ENCODE measurements around the gene BTD.

The BTD gene

DNA sequence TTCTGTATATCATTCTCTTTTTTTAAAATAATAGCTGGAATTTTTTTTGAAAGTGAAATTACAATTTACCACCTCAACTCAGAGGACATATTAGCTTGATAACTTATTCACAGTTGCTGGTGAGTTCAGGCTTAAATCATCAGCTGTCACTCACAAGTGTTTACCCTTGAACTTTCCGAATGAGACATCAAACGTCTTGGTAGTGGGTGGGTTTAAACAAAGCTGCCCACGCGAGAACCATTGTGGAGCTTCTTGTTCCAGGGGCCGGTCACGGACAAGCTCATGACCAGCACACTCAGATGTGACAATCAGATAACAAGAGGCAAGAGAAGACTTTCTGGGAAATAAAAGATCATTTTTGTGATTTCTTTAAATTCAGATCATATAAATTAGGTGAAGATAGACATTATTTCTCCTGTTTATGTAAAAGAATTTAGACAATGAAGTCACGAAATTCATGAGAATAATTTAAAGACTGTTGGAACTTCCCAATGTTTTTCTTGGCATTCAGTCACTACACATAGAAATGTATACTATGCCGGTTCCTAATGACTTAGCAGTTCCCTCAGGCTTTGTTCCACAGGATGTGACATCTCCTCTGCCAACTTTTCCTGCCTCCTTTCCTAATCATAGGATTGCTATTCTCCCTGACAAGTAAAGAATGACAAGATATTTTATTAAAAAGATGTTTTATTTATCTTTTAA lies 29.3 kb downstream of the BTD start:
- Histone ChIP-seq H3K9me3 (ENCODE audit: low read depth, low read length) (no peaks in the 10 kb centered on the region), H3K4me3 (peak overlapping the region; percentile 48), H3K27ac (no peak overlapping the region; the same call in 1 of the 2 replicates), H3K9ac (ENCODE audit: insufficient read length) (no peak overlapping the region), H3K36me3 (ENCODE audit: insufficient read depth, low read length) (no peaks in the 10 kb centered on the region)
- peak; percentile 20 for DNase-seq (ENCODE audit: low read depth, low spot score)
- TF ChIP-seq EZH2 (IDR thresholded peaks at IDR 0.05) (no peak), POLR2AphosphoS5 (IDR thresholded peaks at IDR 0.05; ENCODE audit: borderline replicate concordance, low read depth, low read length) (no peak), FOXP2 (optimal IDR thresholded peaks at IDR 0.05; ENCODE audit: control extremely low read depth, extremely low read length, insufficient read depth) (no peak)

DNA sequence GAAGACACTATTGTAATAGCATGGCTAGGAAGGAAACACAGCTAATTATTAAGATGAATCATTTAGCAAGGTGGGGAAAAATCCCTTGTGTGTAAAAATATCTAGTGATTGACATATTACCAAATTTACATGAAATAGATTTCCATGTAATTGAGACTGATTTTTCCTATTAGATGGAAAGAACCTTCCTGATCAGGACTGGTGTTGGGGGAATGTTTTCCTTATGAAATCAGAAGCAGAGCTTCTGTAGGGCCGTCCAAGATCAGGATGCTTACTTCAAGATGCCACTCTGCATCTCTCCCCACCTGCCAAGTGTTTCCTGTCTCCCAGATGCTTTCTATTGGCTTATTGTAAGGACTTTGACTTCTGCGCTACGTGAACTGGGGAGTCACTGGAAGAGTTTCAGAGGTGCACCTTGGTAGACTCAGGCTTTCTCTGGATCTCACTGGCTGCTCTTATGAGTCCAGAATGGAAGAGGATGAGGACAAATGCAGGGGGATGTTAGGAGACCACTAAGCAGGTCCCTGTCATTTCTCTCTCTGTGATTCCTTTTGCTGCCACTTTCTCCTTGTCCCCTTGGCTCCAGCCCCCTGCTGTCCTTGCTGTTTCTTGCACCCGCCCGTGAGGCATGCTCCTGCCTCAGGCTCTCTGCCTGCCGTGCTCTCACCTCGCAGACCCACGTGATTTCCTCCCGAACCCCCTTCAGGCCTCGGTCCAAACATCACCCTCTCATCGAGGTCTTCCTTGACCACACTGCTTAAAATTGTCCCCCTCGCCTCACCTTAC lies 30.1 kb downstream of the BTD start:
- DNase-seq (ENCODE audit: low read depth, low spot score) = no peak
- Histone ChIP-seq H3K9me3 (ENCODE audit: low read depth, low read length) (no peaks in the 10 kb centered on the region), H3K9ac (ENCODE audit: insufficient read length) (no peak overlapping the region), H3K36me3 (ENCODE audit: insufficient read depth, low read length) (no peaks in the 10 kb centered on the region), H3K27ac (no peak overlapping the region), H3K4me3 (no peak overlapping the region)
- no peak for TF ChIP-seq POLR2AphosphoS5 (IDR thresholded peaks at IDR 0.05; ENCODE audit: borderline replicate concordance, low read depth, low read length)
- TF ChIP-seq EZH2 (IDR thresholded peaks at IDR 0.05) = no peak
- TF ChIP-seq FOXP2 (optimal IDR thresholded peaks at IDR 0.05; ENCODE audit: control extremely low read depth, extremely low read length, insufficient read depth) = no peak

DNA sequence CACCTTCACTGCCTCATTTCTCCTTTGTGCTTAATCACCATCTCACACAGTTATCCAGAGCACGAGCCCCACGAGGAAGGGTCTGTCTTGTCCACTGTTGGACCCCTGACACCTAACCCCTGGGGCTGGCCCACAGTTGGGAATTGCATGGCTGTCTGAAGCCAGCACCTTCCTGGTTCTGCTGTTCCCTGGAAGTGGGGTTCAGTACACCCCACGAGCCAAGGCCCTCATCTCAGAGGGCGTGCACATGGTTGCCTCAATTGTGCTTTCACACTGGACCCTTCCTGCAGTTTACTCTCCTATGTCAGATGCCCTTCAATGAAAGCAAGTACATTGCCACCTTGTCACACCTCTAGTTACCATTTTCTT lies 30.7 kb downstream of the BTD start:
- Histone ChIP-seq H3K9ac (ENCODE audit: insufficient read length) (no peak overlapping the region), H3K36me3 (ENCODE audit: insufficient read depth, low read length) (no peaks in the 10 kb centered on the region), H3K27ac (no peak overlapping the region), H3K9me3 (ENCODE audit: low read depth, low read length) (no peaks in the 10 kb centered on the region), H3K4me3 (no peak overlapping the region)
- TF ChIP-seq EZH2 (IDR thresholded peaks at IDR 0.05) = no peak
- no peak for DNase-seq (ENCODE audit: low read depth, low spot score)

DNA sequence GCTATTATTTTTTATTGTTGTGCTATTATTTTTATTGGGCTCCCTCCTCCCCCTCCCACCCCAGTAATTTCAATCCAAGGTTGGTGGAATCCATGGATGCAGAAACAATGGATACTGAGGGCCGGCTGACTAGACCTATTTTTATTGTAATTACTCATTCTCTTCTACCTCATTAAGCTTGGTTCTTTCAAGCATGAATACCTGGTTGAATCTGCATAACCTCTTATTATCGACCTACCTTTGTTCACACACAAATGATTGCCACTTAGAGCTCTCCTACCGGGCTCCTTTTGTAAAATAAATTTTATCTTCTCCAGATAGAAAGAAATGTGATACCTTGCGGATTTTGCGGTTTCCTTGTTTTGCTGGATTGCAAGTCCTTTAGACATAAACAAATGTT lies 31.6 kb downstream of the BTD start:
- no peak for DNase-seq (ENCODE audit: low read depth, low spot score)
- Histone ChIP-seq H3K27ac (no peak overlapping the region), H3K9me3 (ENCODE audit: low read depth, low read length) (no peaks in the 10 kb centered on the region), H3K36me3 (ENCODE audit: insufficient read depth, low read length) (no peaks in the 10 kb centered on the region), H3K9ac (ENCODE audit: insufficient read length) (no peak overlapping the region), H3K4me3 (no peak overlapping the region)
- TF ChIP-seq POLR2AphosphoS5 (IDR thresholded peaks at IDR 0.05; ENCODE audit: borderline replicate concordance, low read depth, low read length) = no peak
- no peak for TF ChIP-seq EZH2 (IDR thresholded peaks at IDR 0.05)
- no peak for TF ChIP-seq FOXP2 (optimal IDR thresholded peaks at IDR 0.05; ENCODE audit: control extremely low read depth, extremely low read length, insufficient read depth)

DNA sequence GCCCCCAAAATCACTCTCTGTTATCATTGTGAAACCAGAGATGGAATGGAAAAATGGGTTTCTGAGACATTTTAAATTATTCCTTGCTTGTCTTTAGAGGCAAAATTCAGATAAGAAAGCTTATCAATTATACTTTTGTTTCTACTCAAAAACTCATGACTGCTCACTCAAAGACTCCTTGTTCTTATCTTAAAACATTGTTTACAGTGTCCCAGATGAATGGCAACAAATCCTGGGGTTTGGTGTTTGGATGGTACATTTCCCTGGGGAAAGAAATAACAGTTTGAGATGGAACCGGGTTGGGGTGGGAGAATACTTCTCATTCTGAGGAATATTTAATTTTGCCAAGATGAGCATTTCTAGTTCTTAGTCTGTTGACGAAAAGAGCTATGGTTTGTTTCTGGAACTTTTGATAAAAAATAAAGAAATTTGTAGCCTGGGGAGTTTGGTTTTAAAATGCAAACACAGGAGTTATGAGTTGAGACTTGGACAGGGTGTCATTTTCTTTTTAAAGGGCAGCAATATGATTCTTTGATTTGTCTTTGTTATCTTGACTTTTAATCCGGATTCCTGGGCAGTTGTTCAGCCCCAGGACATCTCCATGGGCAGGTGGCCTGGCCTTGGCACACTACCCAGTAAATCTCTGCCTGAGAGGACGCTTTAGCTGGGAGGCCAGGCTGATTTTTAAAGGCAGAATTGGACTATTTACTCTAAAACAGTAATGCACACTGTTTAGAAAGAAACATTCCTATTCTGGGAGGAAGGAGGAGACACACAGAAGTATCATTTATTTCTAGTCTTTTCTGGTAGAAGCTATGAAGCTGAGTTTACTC lies 32.4 kb downstream of the BTD start:
- Histone ChIP-seq H3K4me3 (peak overlapping the region; percentile 64; the same call in 1 of the 2 replicates), H3K9me3 (ENCODE audit: low read depth, low read length) (no peaks in the 10 kb centered on the region), H3K36me3 (ENCODE audit: insufficient read depth, low read length) (no peaks in the 10 kb centered on the region), H3K27ac (peak overlapping the region; percentile 87; the same call in 1 of the 2 replicates), H3K9ac (ENCODE audit: insufficient read length) (peak overlapping the region; percentile 32)
- DNase-seq (ENCODE audit: low read depth, low spot score) = no peak
- TF ChIP-seq FOXP2 (optimal IDR thresholded peaks at IDR 0.05; ENCODE audit: control extremely low read depth, extremely low read length, insufficient read depth) (no peak), POLR2AphosphoS5 (IDR thresholded peaks at IDR 0.05; ENCODE audit: borderline replicate concordance, low read depth, low read length) (no peak), EZH2 (IDR thresholded peaks at IDR 0.05) (no peak)

DNA sequence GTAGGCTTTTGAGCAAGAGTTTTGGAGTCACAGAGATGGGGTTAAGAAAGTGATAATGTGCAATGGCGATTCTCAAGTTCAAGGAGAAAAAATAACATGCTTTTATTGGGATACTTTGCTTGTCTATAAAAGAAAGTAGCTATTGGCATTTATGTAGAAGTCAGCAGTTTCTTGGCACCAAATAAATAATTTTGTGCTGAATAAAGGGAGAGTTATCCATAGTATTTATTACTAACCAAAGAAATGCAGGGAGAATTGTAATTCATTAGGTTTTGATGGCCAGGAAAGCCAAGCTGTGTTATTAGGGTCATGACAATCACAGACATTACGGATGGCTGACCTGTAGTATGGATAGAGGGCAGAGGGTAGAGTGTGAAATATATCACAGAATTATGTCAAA lies 33.1 kb downstream of the BTD start:
- Histone ChIP-seq H3K36me3 (ENCODE audit: insufficient read depth, low read length) (no peaks in the 10 kb centered on the region), H3K9ac (ENCODE audit: insufficient read length) (peak overlapping the region; percentile 32), H3K9me3 (ENCODE audit: low read depth, low read length) (no peaks in the 10 kb centered on the region), H3K27ac (peak overlapping the region; percentile 87), H3K4me3 (peak overlapping the region; percentile 64)
- no peak for TF ChIP-seq FOXP2 (optimal IDR thresholded peaks at IDR 0.05; ENCODE audit: control extremely low read depth, extremely low read length, insufficient read depth)
- no peak for TF ChIP-seq EZH2 (IDR thresholded peaks at IDR 0.05)
- no peak for TF ChIP-seq POLR2AphosphoS5 (IDR thresholded peaks at IDR 0.05; ENCODE audit: borderline replicate concordance, low read depth, low read length)
- DNase-seq (ENCODE audit: low read depth, low spot score) = no peak

DNA sequence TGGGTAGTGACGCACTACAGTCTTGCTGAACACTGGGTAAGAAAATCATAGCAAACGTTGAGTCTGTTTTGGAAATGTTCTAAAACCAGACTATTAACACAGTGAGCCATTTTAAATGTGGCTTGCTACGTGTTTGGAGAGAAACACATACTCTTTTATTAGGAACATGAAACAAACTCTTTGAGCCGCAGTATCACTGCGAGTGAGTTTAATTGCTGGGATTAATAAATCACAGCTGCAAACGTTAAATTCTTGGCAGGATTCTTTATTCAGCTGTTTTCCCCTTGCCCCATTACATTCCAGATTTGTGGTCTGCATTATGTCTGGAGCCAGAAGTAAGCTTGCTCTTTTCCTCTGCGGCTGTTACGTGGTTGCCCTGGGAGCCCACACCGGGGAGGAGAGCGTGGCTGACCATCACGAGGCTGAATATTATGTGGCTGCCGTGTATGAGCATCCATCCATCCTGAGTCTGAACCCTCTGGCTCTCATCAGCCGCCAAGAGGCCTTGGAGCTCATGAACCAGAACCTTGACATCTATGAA lies 33.6 kb downstream of the BTD start:
- peak overlapping the region; percentile 87 for H3K27ac ChIP-seq
- peak overlapping the region; percentile 32 for H3K9ac ChIP-seq (ENCODE audit: insufficient read length)
- H3K4me3 ChIP-seq = peak overlapping the region; percentile 64
- H3K9me3 ChIP-seq (ENCODE audit: low read depth, low read length) = no peaks in the 10 kb centered on the region
- DNase-seq (ENCODE audit: low read depth, low spot score) = no peak
- no peak for TF ChIP-seq POLR2AphosphoS5 (IDR thresholded peaks at IDR 0.05; ENCODE audit: borderline replicate concordance, low read depth, low read length)
- no peak for TF ChIP-seq EZH2 (IDR thresholded peaks at IDR 0.05)
- TF ChIP-seq FOXP2 (optimal IDR thresholded peaks at IDR 0.05; ENCODE audit: control extremely low read depth, extremely low read length, insufficient read depth) = no peak
- H3K36me3 ChIP-seq (ENCODE audit: insufficient read depth, low read length) = no peaks in the 10 kb centered on the region

All from SK-N-MC (cell line).